ENCODE results near the gene DCAF17.
"Not testable (repeated sequence)": the region's sequence is repeated elsewhere in the genome, so short reads cannot be mapped to it uniquely, and the experiment has no call there.

Gene DCAF17

GRCh38 chr2:171522052-171522787, 88.2 kb downstream of the DCAF17 start, which contains the start of gene CYBRD1:
Gene CYBRD1, plus strand, starts transcription at chr2:171522474. Its CDS starts 72 bp downstream, at chr2:171522546.
- no peaks in the 10 kb centered on the region for H3K9me3 ChIP-seq (ENCODE audit: control insufficient read depth in 5 of 5, low read length in 5 of 5)
- H3K27ac ChIP-seq (ENCODE audit: low read depth, low read length) = peak within 1 kb of the TSS; percentile 71
- H3K4me3 ChIP-seq (ENCODE audit: low read depth in 1 of 5, low read length in 5 of 5) = peak within 1 kb of the TSS; percentile 92 to 99 (median 94)
- no peaks in the 10 kb centered on the region for H3K27me3 ChIP-seq (ENCODE audit: control insufficient read depth in 5 of 5, insufficient read depth in 4 of 5, low read length in 5 of 5)
- peak within 1 kb of the TSS; percentile 53 to 88 (median 78) for H3K9ac ChIP-seq (ENCODE audit: low read length in 5 of 5)
- H3K4me1 ChIP-seq (ENCODE audit: control insufficient read depth in 5 of 5, insufficient read depth in 5 of 5, low read length in 5 of 5) = peaks cover 0 to 32% (median 26%) of the 10 kb centered on the region in 5 donors
- no peaks in the 10 kb centered on the region for H3K36me3 ChIP-seq (ENCODE audit: control insufficient read depth in 5 of 5, insufficient read depth in 5 of 5, low read length in 5 of 5)

- Histone ChIP-seq H3K4me3 (ENCODE audit: low read depth in 1 of 5, low read length in 5 of 5) (peak overlapping the region; percentile 72 to 99 (median 94)), H3K4me1 (ENCODE audit: control insufficient read depth in 5 of 5, insufficient read depth in 5 of 5, low read length in 5 of 5) (peaks cover 0 to 32% (median 29%) of the 10 kb centered on the region in 5 donors), H3K9ac (ENCODE audit: low read length in 5 of 5) (peak overlapping the region in 4 of 5 donors; percentile 57 to 88 (median 80)), H3K36me3 (ENCODE audit: control insufficient read depth in 5 of 5, insufficient read depth in 5 of 5, low read length in 5 of 5) (no peaks in the 10 kb centered on the region), H3K27ac (ENCODE audit: low read depth, low read length) (peak overlapping the region; percentile 71), H3K27me3 (ENCODE audit: control insufficient read depth in 5 of 5, insufficient read depth in 4 of 5, low read length in 5 of 5) (no peaks in the 10 kb centered on the region), H3K9me3 (ENCODE audit: control insufficient read depth in 5 of 5, low read length in 5 of 5) (no peaks in the 10 kb centered on the region)
These were observed 88.7 kb downstream of the DCAF17 start for GRCh38 chr2:171522788-171523087.

DNA sequence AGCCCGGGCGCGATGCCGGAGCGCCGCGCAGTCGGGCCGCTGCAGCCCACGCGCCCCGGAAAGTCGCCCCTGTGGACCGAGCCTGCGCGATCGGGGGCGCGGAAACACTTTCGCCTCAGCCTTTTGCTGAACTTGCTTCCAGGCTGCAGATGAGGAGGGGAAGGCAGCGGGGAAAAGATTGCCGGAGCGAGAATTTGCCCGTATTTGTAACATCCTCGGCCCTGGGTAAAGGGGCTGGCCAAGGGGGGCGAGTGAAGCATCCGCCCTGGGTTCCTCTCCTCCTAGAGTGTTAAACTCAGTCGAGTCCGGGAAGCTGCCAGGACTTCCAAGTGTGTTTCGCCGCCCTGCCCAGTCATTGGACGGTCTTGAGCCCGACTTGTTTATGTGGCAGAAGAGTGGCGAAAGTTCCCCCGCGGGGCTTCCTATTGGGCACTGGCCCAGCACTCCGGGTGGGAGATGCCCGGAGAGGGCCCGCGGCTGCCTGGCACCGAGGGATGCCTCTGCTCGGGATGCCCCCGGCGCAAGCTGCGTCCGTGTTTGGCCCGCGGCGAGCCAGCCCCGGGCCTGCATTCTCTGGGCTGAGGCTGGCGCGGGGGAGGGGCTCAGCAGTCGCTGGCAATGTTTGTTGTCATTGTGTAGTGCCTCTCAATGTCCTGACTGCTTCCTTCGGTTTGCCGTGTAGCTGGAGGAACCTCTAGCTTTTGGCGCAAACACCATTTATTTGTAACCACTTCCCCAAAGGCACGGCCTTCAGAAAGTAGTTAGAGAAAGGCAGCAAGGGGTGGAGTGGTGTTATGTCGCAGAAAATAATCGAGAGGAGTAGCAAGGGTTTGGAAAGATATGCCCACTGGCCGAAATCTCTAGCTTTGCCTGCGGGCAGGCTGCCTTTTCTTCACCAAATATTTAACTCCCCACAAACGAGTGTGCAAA, 89.3 kb downstream of the DCAF17 start:
- no peaks in the 10 kb centered on the region for H3K36me3 ChIP-seq (ENCODE audit: control insufficient read depth in 5 of 5, insufficient read depth in 5 of 5, low read length in 5 of 5)
- no peaks in the 10 kb centered on the region for H3K9me3 ChIP-seq (ENCODE audit: control insufficient read depth in 5 of 5, low read length in 5 of 5)
- peaks cover 0 to 32% (median 29%) of the 10 kb centered on the region in 5 donors for H3K4me1 ChIP-seq (ENCODE audit: control insufficient read depth in 5 of 5, insufficient read depth in 5 of 5, low read length in 5 of 5)
- H3K27me3 ChIP-seq (ENCODE audit: control insufficient read depth in 5 of 5, insufficient read depth in 4 of 5, low read length in 5 of 5) = no peaks in the 10 kb centered on the region
- H3K27ac ChIP-seq (ENCODE audit: low read depth, low read length) = peak overlapping the region; percentile 71
- H3K4me3 ChIP-seq (ENCODE audit: low read depth in 1 of 5, low read length in 5 of 5) = peak overlapping the region; percentile 92 to 99 (median 94)
- peak overlapping the region; percentile 57 to 88 (median 78) for H3K9ac ChIP-seq (ENCODE audit: low read length in 5 of 5)

- Histone ChIP-seq H3K9ac (ENCODE audit: low read length in 5 of 5) (peak overlapping the region; percentile 64 to 88 (median 78)), H3K9me3 (ENCODE audit: control insufficient read depth in 5 of 5, low read length in 5 of 5) (no peaks in the 10 kb centered on the region), H3K4me1 (ENCODE audit: control insufficient read depth in 5 of 5, insufficient read depth in 5 of 5, low read length in 5 of 5) (peaks cover 0 to 32% (median 29%) of the 10 kb centered on the region in 5 donors), H3K36me3 (ENCODE audit: control insufficient read depth in 5 of 5, insufficient read depth in 5 of 5, low read length in 5 of 5) (no peaks in the 10 kb centered on the region), H3K4me3 (ENCODE audit: low read depth in 1 of 5, low read length in 5 of 5) (peak overlapping the region; percentile 90 to 99 (median 94)), H3K27ac (ENCODE audit: low read depth, low read length) (peak overlapping the region; percentile 71), H3K27me3 (ENCODE audit: control insufficient read depth in 5 of 5, insufficient read depth in 4 of 5, low read length in 5 of 5) (no peaks in the 10 kb centered on the region)
These were observed 90.0 kb downstream of the DCAF17 start for GRCh38 chr2:171524018-171524401.

- Histone ChIP-seq H3K9ac (ENCODE audit: low read length in 5 of 5) (no peak overlapping the region), H3K27me3 (ENCODE audit: control insufficient read depth in 5 of 5, insufficient read depth in 4 of 5, low read length in 5 of 5) (no peaks in the 10 kb centered on the region), H3K9me3 (ENCODE audit: control insufficient read depth in 5 of 5, low read length in 5 of 5) (no peaks in the 10 kb centered on the region), H3K27ac (ENCODE audit: low read depth, low read length) (no peak overlapping the region), H3K4me1 (ENCODE audit: control insufficient read depth in 5 of 5, insufficient read depth in 5 of 5, low read length in 5 of 5) (peaks cover 0 to 34% (median 19%) of the 10 kb centered on the region in 5 donors), H3K4me3 (ENCODE audit: low read depth in 1 of 5, low read length in 5 of 5) (no peak overlapping the region), H3K36me3 (ENCODE audit: control insufficient read depth in 5 of 5, insufficient read depth in 5 of 5, low read length in 5 of 5) (peaks cover 0 to 4% (median 0%) of the 10 kb centered on the region in 5 donors)
These were observed 95.9 kb downstream of the DCAF17 start for GRCh38 chr2:171529914-171530313.

- no peak overlapping the region for H3K27ac ChIP-seq (ENCODE audit: low read depth, low read length)
- no peaks in the 10 kb centered on the region for H3K27me3 ChIP-seq (ENCODE audit: control insufficient read depth in 5 of 5, insufficient read depth in 4 of 5, low read length in 5 of 5)
- no peak overlapping the region for H3K4me3 ChIP-seq (ENCODE audit: low read depth in 1 of 5, low read length in 5 of 5)
- peaks cover 0 to 29% (median 19%) of the 10 kb centered on the region in 5 donors for H3K4me1 ChIP-seq (ENCODE audit: control insufficient read depth in 5 of 5, insufficient read depth in 5 of 5, low read length in 5 of 5)
- H3K9me3 ChIP-seq (ENCODE audit: control insufficient read depth in 5 of 5, low read length in 5 of 5) = no peaks in the 10 kb centered on the region
- peaks cover 0 to 4% (median 0%) of the 10 kb centered on the region in 5 donors for H3K36me3 ChIP-seq (ENCODE audit: control insufficient read depth in 5 of 5, insufficient read depth in 5 of 5, low read length in 5 of 5)
- H3K9ac ChIP-seq (ENCODE audit: low read length in 5 of 5) = no peak overlapping the region
These were observed 96.4 kb downstream of the DCAF17 start for GRCh38 chr2:171530378-171530777.

GRCh38 chr2:171530859-171531258, 96.8 kb downstream of the DCAF17 start:
- H3K36me3 ChIP-seq (ENCODE audit: control insufficient read depth in 5 of 5, insufficient read depth in 5 of 5, low read length in 5 of 5); H3K9me3 ChIP-seq (ENCODE audit: control insufficient read depth in 5 of 5, low read length in 5 of 5); H3K27me3 ChIP-seq (ENCODE audit: control insufficient read depth in 5 of 5, insufficient read depth in 4 of 5, low read length in 5 of 5); H3K4me3 ChIP-seq (ENCODE audit: low read depth in 1 of 5, low read length in 5 of 5); H3K9ac ChIP-seq (ENCODE audit: low read length in 5 of 5): not testable (repeated sequence)
- peak overlapping the region; percentile 12 for H3K27ac ChIP-seq (ENCODE audit: low read depth, low read length)
- peaks cover 0 to 28% (median 19%) of the 10 kb centered on the region in 5 donors for H3K4me1 ChIP-seq (ENCODE audit: control insufficient read depth in 5 of 5, insufficient read depth in 5 of 5, low read length in 5 of 5)

DNA sequence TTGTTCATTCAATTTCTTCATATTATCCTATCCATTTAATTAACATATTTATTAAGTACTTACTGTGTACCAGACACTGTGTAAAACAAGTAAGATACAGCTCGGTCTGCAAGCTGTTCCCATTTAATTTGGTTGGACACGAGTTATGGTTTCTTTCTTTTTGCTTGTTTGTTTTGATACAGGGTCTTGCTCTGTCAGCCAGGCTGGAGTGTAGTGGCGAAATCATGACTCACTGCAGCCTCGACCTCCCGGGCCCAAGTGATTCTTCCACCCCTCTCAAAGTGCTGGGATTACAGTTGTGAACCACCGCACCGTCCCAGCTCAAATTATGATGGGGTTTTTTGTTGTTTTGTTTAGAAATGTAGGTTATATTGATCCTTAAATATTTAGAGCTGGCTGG, 97.3 kb downstream of the DCAF17 start:
- Histone ChIP-seq H3K9ac (ENCODE audit: low read length in 5 of 5) (peak overlapping the region in 1 of 5 donors; percentile 24), H3K27ac (ENCODE audit: low read depth, low read length) (peak overlapping the region; percentile 12), H3K27me3 (ENCODE audit: control insufficient read depth in 5 of 5, insufficient read depth in 4 of 5, low read length in 5 of 5) (no peaks in the 10 kb centered on the region), H3K9me3 (ENCODE audit: control insufficient read depth in 5 of 5, low read length in 5 of 5) (no peaks in the 10 kb centered on the region), H3K4me3 (ENCODE audit: low read depth in 1 of 5, low read length in 5 of 5) (no peak overlapping the region), H3K4me1 (ENCODE audit: control insufficient read depth in 5 of 5, insufficient read depth in 5 of 5, low read length in 5 of 5) (peaks cover 0 to 29% (median 19%) of the 10 kb centered on the region in 5 donors), H3K36me3 (ENCODE audit: control insufficient read depth in 5 of 5, insufficient read depth in 5 of 5, low read length in 5 of 5) (peaks cover 0 to 4% (median 0%) of the 10 kb centered on the region in 5 donors)

DNA sequence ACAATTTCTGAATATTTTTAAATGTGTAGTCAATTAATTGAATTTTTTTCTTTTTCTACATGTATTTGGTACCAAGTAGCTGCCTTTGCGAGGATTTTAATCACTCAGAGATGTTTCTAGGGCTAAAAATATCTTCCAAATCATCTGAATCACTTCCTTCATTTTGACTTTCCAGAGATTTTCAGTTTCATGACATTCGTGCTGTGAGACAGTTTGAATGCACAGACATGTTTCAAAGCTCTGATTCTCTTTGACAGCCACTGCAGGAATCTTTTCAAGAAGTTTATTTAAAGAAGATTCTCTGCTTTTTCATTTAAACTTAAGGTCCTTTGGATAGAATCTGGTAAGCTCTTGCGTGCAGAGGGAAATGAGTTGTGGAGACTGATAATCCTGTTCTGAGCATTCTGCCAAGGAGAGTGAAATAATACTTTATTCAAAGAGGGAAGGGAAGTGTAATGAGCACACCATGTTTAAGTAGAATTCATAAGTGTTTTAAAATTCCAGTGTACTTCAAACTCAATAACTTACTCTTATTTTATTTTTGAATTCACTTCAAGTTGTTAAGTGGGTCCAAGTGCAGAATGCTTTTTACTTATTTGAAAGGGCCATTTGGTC, 97.9 kb downstream of the DCAF17 start:
- Histone ChIP-seq H3K4me3 (ENCODE audit: low read depth in 1 of 5, low read length in 5 of 5) (no peak overlapping the region), H3K9me3 (ENCODE audit: control insufficient read depth in 5 of 5, low read length in 5 of 5) (no peaks in the 10 kb centered on the region), H3K4me1 (ENCODE audit: control insufficient read depth in 5 of 5, insufficient read depth in 5 of 5, low read length in 5 of 5) (peaks cover under 1 to 34% (median 20%) of the 10 kb centered on the region in 5 donors), H3K27me3 (ENCODE audit: control insufficient read depth in 5 of 5, insufficient read depth in 4 of 5, low read length in 5 of 5) (no peaks in the 10 kb centered on the region), H3K9ac (ENCODE audit: low read length in 5 of 5) (peak overlapping the region in 1 of 5 donors; percentile 24), H3K27ac (ENCODE audit: low read depth, low read length) (peak overlapping the region; percentile 12), H3K36me3 (ENCODE audit: control insufficient read depth in 5 of 5, insufficient read depth in 5 of 5, low read length in 5 of 5) (peaks cover 0 to 4% (median 0%) of the 10 kb centered on the region in 5 donors)
